ENCODE results near the gene SLC16A10. TPM values are rescaled to one million over a fixed set of nuclear protein-coding genes. Genes with fewer than 3 reads are reported as not detected.
A peak's percentile ranks its signal among the peaks of the same experiment; 100 is the strongest.
"Not testable (repeated sequence)": the region's sequence is repeated elsewhere in the genome, so short reads cannot be mapped to it uniquely, and the experiment has no call there.

SLC16A10 gene
- total and polyA plus RNA-seq, 7 donors = 13.9 to 106 (median 43.1) TPM

GRCh38 chr6:111121789-111122350 lies 34.6 kb downstream of the SLC16A10 start:
- H3K27me3 ChIP-seq (ENCODE audit: insufficient read depth in 3 of 3, low read length in 2 of 3) = no peaks in the 10 kb centered on the region
- peaks cover 3% of the 10 kb centered on the region for H3K9me3 ChIP-seq
- ATAC-seq (peak; percentile 83 to 94 (median 88)), DNase-seq (peak; percentile 51 to 73)
- peak overlapping the region; percentile 47 for H3K4me3 ChIP-seq
- H3K36me3 ChIP-seq (ENCODE audit: insufficient read depth in 1 of 2, low read depth in 1 of 2) = no peaks in the 10 kb centered on the region
- no peak for TF ChIP-seq CTCF (IDR thresholded peaks at IDR 0.05)
- WGBS, 3 donors = 31 to 58% (median 49%) methylated on average over 4 of the region's 4 CpGs
- H3K27ac ChIP-seq = peak overlapping the region; percentile 88
- peaks cover 51% of the 10 kb centered on the region for H3K4me1 ChIP-seq
- intact Hi-C loops (cut with DNase I) = no loop called here

- Histone ChIP-seq H3K4me1 (peaks cover 54% of the 10 kb centered on the region), H3K36me3 (ENCODE audit: insufficient read depth in 1 of 2, low read depth in 1 of 2) (no peaks in the 10 kb centered on the region), H3K4me3 (peak overlapping the region; percentile 47), H3K9me3 (peaks cover 3% of the 10 kb centered on the region), H3K27ac (peak overlapping the region; percentile 88), H3K27me3 (ENCODE audit: insufficient read depth in 3 of 3, low read length in 2 of 3) (no peaks in the 10 kb centered on the region)
- ATAC-seq (peak; percentile 35 to 62 (median 54)), DNase-seq (peak in 1 of 2 donors; percentile 26)
- WGBS, 3 donors = 26 to 47% (median 36%) methylated on average over 7 of the region's 7 CpGs
- intact Hi-C loops (cut with DNase I) = no loop called here
- no peak for TF ChIP-seq CTCF (IDR thresholded peaks at IDR 0.05)
These were observed 35.4 kb downstream of the SLC16A10 start for GRCh38 chr6:111122458-111123286.

- no peak for TF ChIP-seq CTCF (IDR thresholded peaks at IDR 0.05)
- no peak overlapping the region for H3K4me3 ChIP-seq
- no peaks in the 10 kb centered on the region for H3K36me3 ChIP-seq (ENCODE audit: insufficient read depth in 1 of 2, low read depth in 1 of 2)
- H3K27me3 ChIP-seq (ENCODE audit: insufficient read depth in 3 of 3, low read length in 2 of 3) = no peaks in the 10 kb centered on the region
- H3K4me1 ChIP-seq = peaks cover 67% of the 10 kb centered on the region
- H3K27ac ChIP-seq = peak overlapping the region; percentile 88
- 46 to 66% (median 50%) methylated on average over 4 of the region's 4 CpGs for WGBS, 3 donors
- DNase-seq = no peak
- no peak for ATAC-seq
- intact Hi-C loops (cut with DNase I) = no loop called here
- peaks cover 1% of the 10 kb centered on the region for H3K9me3 ChIP-seq
These were observed 37.1 kb downstream of the SLC16A10 start for GRCh38 chr6:111124406-111124805.

- WGBS, 3 donors = 22 to 32% (median 24%) methylated on average over 1 of the region's 1 CpG
- intact Hi-C loops (cut with DNase I) = loop anchor here in 1 of 2 donors (5.0 kb wide), 1 partner anchor 42 kb away; the partner anchor contains the start of gene SLC16A10
- Histone ChIP-seq H3K27ac (peak overlapping the region; percentile 68), H3K9me3 (no peaks in the 10 kb centered on the region), H3K4me3 (peak overlapping the region; percentile 3), H3K36me3 (ENCODE audit: insufficient read depth in 1 of 2, low read depth in 1 of 2) (no peaks in the 10 kb centered on the region), H3K27me3 (ENCODE audit: insufficient read depth in 3 of 3, low read length in 2 of 3) (no peaks in the 10 kb centered on the region), H3K4me1 (peaks cover 77% of the 10 kb centered on the region)
- ATAC-seq (peak; percentile 90 to 95 (median 92)), DNase-seq (peak; percentile 39 to 68)
- TF ChIP-seq CTCF (IDR thresholded peaks at IDR 0.05) = no peak
These were observed 41.7 kb downstream of the SLC16A10 start for GRCh38 chr6:111129013-111129412.

- DNase-seq; ATAC-seq; intact Hi-C loops (cut with DNase I); H3K9me3 ChIP-seq; H3K27me3 ChIP-seq (ENCODE audit: insufficient read depth in 3 of 3, low read length in 2 of 3); H3K36me3 ChIP-seq (ENCODE audit: insufficient read depth in 1 of 2, low read depth in 1 of 2); H3K4me3 ChIP-seq: not testable (repeated sequence)
- Histone ChIP-seq H3K4me1 (peaks cover 71% of the 10 kb centered on the region), H3K27ac (peak overlapping the region; percentile 68)
- 94 to 97% (median 97%) methylated on average over 8 to 11 of the region's 11 CpGs for WGBS, 3 donors
These were observed 43.7 kb downstream of the SLC16A10 start for GRCh38 chr6:111131018-111131417.

- H3K4me3 ChIP-seq; H3K27me3 ChIP-seq (ENCODE audit: insufficient read depth in 3 of 3, low read length in 2 of 3); intact Hi-C loops (cut with DNase I); H3K36me3 ChIP-seq (ENCODE audit: insufficient read depth in 1 of 2, low read depth in 1 of 2); DNase-seq; H3K9me3 ChIP-seq; ATAC-seq: not testable (repeated sequence)
- H3K27ac ChIP-seq = peak overlapping the region; percentile 68
- WGBS, 3 donors = 67 to 84% (median 73%) methylated on average over 2 of the region's 2 CpGs
- H3K4me1 ChIP-seq = peaks cover 67% of the 10 kb centered on the region
These were observed 45.4 kb downstream of the SLC16A10 start for GRCh38 chr6:111132669-111133068.

GRCh38 chr6:111134236-111134869 lies 47.0 kb downstream of the SLC16A10 start:
- intact Hi-C loops (cut with DNase I); H3K4me3 ChIP-seq; H3K9me3 ChIP-seq; DNase-seq; ATAC-seq; H3K27me3 ChIP-seq (ENCODE audit: insufficient read depth in 3 of 3, low read length in 2 of 3): not testable (repeated sequence)
- WGBS, 3 donors = 69 to 87% (median 74%) methylated on average over 6 of the region's 6 CpGs
- Histone ChIP-seq H3K27ac (peak overlapping the region; percentile 69), H3K4me1 (peaks cover 55% of the 10 kb centered on the region), H3K36me3 (ENCODE audit: insufficient read depth in 1 of 2, low read depth in 1 of 2) (peaks cover 0 to 18% of the 10 kb centered on the region in 2 donors)

All from psoas muscle (tissue), 8 donors.